ENCODE data around the gene ERMP1.

ERMP1 gene

GRCh38 chr9:5854063-5854790 lies 21.3 kb upstream of the ERMP1 start:
- no peak for DNase-seq (ENCODE audit: low spot score)

DNA sequence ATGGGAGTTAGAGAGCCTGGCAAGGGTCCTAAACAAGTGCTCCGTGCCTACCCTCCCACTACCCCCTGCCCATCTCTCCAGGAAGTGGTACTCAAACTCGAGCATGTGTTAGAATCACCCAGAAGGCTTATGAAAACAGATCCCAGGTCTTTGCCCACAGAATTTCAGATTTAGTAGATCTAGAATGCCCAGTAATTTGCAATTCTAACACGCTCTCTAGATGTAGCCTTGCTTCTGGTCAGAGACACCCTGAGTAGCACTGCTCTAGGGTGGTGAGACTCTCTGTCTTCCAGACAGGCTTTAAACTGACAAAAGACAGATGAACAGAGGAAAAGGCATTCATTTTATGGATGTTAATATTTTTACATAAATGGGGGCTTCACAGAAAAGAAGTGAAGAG lies 20.7 kb upstream of the ERMP1 start:
- no peak for DNase-seq (ENCODE audit: low spot score)

DNA sequence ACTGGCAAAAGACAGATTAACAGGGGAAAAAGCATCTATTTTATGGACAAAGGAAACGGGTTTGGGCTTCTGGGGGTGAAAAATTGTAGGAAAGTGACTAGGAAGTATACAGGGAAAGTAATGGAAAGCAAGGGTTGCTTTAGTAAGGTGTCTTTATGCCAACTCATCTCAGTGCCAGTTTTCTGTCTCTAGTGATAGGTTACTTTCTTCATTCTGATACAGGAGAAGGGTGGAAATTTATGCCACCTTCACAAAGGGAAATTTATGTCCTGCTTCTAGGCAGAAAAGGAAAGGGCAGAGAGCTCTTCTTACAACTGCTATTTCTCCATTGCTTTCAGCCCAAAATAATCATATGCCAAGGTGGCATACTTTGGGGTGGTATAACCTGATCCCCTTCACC lies 20.1 kb upstream of the ERMP1 start:
- no peak for DNase-seq (ENCODE audit: low spot score)

DNA sequence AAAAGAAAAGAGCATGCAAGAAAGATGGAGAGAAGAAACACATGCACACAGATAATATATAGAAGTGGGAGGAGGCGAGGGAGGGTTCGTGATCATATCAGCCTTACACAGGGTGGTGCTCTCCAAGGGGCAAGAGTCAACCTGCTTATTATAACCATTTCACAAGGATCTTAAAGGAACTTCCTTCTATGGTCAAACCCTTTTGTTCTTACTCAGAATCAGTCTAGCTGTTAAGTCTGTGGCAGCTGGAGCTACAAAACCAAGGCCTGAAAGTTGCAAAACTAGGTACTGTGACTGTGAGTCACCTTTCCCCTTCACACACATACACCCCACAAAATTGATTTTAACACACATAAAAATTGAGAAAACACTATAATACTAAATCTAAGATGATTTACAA lies 18.5 kb upstream of the ERMP1 start:
- DNase-seq (ENCODE audit: low spot score), result no peak

DNA sequence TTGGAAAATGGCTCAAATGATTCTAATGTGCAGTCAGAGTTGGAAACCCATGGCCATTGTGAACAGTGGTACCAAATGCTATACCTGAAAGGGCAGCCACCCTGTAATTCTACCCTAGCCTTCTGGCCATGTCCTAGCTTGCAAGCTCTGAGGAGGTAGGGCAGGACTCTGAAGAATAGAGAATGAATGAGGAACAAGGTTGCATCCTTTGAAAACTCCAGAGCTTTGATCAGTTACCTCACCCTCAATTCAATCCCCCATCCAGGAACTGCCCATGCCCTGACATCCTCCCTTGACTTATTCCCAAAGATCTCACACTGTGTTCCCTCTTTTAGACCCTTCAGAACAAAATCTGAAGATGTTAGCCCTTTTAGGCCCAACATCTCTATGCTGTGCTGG lies 17.8 kb upstream of the ERMP1 start:
- no peak for DNase-seq (ENCODE audit: low spot score)

- no peak for DNase-seq (ENCODE audit: low spot score)
Observed at GRCh38 chr9:5848372-5848882, 15.5 kb upstream of the ERMP1 start.

- no peak for DNase-seq (ENCODE audit: low spot score)
Observed at GRCh38 chr9:5846501-5846921, 13.6 kb upstream of the ERMP1 start.

DNA sequence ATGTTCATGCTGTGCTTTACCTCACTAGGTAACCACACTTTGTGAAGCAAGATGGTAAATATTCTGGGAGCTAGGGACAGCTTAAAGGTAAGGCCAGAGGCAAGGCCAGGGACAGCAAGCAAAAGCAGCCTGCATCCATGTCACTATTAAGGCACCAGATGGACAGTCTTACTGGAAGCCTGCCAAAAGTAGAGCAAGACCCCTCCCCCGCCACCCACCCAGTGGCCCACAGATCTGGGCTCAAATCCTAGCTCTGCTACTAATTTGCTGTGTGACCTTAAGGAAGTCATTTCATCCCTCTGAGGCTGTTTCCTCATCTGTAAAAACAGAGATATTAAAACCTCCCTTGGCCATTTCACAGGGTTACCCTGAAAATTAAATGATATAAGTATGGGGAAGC lies 13.2 kb upstream of the ERMP1 start:
- DNase-seq (ENCODE audit: low spot score), result no peak

DNA sequence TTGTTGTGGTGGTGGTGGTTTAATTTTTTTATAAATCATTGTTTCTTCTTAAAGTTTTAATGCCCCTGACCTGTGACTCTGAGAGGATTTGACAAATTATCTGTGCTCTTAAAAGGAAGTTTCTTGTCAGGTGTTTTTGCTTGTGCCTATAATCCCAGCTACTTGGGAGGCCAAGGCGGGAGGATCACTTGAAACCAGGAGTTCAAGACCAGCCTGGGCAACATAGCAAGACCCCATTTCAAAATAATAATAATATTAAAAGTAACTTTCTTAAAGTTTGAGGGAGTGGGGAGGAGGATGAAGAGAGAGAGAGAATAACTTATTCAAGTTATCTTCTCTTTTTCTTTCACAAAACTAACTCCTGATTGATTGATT lies 12.2 kb upstream of the ERMP1 start:
- no peak for DNase-seq (ENCODE audit: low spot score)

DNA sequence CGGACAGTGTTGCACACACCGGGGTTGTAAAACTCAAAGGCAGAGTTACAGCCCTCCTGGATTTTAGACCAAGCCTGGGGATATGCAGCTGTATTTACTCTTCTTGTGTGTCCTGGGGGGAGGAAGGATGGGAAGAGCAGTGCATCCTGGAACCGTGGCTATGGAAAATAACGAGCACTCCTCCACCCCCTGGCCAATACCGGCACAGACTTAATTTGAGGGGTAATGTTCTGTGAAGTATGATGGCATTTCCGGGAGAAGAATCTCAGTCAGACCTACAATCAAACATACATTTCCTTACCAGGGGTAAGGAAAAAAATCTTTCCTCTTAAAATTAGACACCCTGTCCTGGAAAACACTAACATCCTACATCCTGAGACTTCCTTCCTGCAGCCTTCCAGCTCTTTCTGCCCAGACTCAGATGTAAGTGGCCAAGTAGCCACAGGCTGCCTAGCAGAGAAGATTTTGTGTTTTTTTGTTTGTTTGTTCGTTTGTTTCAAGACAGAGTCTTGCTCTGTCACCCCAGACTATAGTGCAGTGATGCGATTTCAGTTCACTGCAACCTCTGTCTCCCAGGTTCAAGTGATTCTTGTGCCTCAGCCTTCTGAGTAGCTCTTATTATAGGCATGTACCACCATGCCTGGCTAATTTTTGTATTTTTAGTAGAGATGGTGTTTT lies 11.0 kb upstream of the ERMP1 start:
- DNase-seq (ENCODE audit: low spot score), result peak; percentile 23

DNA sequence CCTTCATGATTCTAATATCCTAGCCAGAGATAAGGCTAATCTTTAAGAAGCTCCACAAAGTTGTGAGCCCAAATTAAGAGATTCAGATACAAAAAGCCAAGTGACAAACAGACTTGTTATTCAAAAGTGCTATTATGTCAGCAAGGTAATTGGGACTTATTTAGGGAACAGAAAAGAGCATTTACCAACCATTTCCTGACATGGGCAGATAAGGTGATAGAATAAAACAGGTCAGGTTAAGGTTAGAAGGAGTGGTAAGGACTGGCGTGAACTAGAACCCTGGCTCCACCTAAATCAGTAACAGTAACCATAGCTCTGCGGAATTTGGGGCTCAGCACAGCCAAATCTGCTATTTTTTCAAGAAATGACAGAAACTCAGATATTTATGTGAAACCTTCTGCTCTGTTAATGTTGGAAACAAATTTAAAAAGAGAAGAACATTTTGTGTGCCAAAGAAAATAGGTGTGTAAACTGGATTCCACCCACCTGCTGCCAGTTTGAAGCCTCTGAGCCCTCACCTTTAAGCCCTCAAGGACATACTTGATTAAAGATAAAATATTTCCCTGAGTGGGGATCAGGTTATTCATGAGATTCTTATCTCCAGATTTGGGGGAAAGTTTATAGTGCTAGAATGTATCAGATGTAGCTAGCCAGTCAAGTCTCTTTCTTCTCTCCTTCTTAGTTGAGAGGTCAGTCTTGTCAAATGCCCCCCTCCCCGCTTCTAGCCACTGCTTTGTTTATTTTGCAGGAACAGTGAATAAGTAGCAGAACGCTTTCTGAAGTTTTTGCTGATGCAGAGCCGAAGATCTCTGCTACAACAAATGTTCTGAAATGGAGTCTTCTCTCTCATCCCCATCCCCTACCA lies 10.2 kb upstream of the ERMP1 start:
- DNase-seq (ENCODE audit: low spot score), result no peak

DNA sequence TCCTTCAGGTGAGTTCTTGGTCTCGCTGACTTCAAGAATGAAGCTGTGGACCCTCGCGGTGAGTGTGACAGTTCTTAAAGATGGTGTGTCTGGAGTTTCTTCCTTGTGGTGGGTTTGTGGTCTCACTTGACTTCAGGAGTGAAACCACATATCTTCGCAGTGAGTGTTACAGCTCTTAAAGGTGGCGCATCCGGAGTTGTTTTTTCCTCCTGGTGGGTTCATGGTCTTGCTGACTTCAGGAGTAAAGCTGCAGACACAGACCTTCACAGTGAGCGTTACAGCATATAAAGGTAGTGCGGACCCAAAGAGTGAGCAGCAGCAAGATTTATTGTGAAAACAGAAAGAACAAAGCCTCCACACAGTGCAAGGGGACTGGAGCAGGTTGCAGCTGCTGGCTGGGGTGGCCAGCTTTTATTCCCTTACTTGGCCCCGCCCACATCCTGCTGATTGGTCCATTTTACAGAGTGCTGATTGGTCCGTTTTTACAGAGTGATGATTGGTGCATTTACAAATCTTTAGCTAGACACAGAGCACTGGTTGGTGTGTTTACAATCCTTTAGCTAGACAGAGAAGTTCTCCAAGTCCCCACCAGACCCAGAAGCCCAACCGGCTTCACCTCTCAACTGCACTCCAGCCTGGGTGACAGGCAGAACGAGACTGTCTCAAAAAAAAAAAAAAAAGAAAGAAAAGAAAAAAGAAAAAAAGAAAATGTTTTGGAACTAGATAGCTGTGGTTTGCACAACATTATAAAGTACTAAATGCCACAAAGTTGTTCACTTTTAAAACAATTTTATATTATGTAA lies 9.1 kb upstream of the ERMP1 start:
- DNase-seq (ENCODE audit: low spot score), result no peak

DNA sequence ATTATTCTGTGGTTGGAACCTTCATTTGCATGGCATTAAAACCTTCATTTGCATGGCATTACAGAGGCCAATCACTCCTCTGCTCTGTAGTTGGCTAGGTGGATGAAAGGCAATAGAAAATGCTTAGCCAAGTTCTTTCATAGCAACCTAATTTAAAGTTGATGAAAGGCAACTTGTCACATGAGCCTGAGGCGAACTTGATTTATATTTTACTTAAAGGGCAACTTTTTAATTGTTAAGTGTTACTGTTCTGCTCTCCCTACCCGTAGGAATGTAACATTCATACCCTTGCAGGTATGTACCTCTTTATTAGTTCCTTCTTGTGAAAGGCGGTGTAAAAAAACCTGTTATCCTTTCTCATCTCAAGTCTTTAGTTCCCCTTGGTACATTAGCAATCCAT lies 7.9 kb upstream of the ERMP1 start:
- DNase-seq (ENCODE audit: low spot score), result no peak

DNA sequence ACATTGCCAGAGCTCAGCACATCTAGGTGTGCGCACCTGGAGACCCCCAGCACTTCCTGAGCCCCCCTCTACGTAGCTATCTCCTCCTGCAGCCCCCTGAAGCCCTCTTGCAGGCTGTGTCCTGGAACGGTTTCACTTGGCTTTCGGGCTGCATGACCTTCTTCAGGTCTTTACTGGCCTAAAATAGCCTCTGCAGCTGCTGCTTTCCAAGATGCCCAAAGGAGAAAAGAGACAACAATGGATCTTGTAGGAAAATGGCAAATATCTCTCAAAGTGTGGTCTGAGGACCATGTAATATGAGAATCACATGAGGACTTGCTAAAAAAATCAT lies 6.6 kb upstream of the ERMP1 start:
- DNase-seq (ENCODE audit: low spot score), result no peak

- DNase-seq (ENCODE audit: low spot score), result peak; percentile 66
Observed at GRCh38 chr9:5838884-5839571, 6.1 kb upstream of the ERMP1 start.

DNA sequence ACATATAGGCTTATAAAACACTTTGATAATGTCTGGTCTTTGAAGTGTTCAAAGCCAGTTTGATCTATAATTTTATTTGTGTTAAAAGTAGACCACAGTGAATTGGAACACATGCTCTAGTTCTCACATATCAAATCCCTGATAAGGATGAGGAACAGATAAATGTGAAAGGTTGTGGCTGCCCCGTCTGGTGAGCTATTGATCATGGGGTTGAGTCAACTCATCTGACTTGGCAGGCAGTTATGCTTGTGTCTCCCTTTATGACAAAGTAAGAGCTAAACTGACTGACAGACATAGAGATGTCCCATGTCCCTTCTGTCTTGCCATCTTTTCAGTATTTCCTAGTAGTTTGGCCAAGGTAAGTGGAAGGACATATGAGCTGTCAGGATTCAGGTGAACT lies 2.9 kb upstream of the ERMP1 start:
- no peak for DNase-seq (ENCODE audit: low spot score)

DNA sequence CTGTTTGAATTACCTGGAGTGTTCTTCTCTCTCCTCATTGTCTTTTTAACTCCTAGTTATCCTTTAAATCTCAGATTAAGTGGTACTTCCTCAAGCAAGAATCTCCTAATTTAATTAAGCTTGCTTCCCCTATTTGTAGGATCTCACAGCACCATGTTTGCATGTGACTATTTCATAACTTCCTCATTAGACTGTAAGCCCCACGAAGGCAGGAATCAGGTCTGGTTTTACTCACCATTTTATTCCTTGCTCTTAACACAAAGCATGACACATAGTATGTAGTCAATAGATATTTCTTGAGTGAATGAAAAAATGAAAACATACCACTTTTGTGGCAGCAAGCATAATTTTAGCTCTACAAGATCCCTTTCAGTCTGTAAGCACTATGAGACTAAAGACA lies 1.3 kb upstream of the ERMP1 start:
- DNase-seq (ENCODE audit: low spot score), result no peak

GRCh38 chr9:5832071-5832537 lies 813 bp downstream of the ERMP1 start:
- no peak for DNase-seq (ENCODE audit: low spot score)

- no peak for DNase-seq (ENCODE audit: low spot score)
Observed at GRCh38 chr9:5825895-5826622, 6.9 kb downstream of the ERMP1 start.

- DNase-seq (ENCODE audit: low spot score), result no peak
Observed at GRCh38 chr9:5825223-5825622, 7.7 kb downstream of the ERMP1 start.

- DNase-seq (ENCODE audit: low spot score), result no peak
Observed at GRCh38 chr9:5820425-5820824, 12.5 kb downstream of the ERMP1 start.
